B cell (primary cell): ENCODE measurements around the gene PTPN13. TPM values are rescaled to one million over a fixed set of nuclear protein-coding genes. Genes with fewer than 3 reads are reported as not detected.

Source experiments
- ATAC-seq: fragments of 200-7000 bp; cut with Tn5 transposase; one replicate; pipeline ENCODE4 v1.10.0; 2021; ENCODE audit warnings: low read depth, mild to moderate bottlenecking, moderate number of reproducible peaks, moderate library complexity
- CTCF ChIA-PET: fragments of 350-600 bp; sonication (Branson Sonifier 250); formaldehyde crosslinking; loops from one replicate; lab custom pipeline; 2021; ENCODE audit warnings: antibody characterized with exemption, inconsistent platforms; lab: Charles Lee
- POLR2A ChIA-PET: fragments of 350-600 bp; sonication (Branson Sonifier 250); formaldehyde crosslinking; loops from one replicate; lab custom pipeline; 2021; ENCODE audit warnings: antibody characterized with exemption; lab: Charles Lee
- DNase-seq: peaks from one replicate; pipeline ENCODE4 v3.0.0; 2013
- H2AFZ ChIP-seq: 2 replicates; pipeline ENCODE4 v1.6.1; 2012; ENCODE audit warnings: mild to moderate bottlenecking, low read depth, low read length; ENCODE audit not compliant: insufficient read depth, poor library complexity, severe bottlenecking
- H3K27ac ChIP-seq, 2 donors: 1 replicate in 1 of 2; 2 replicates in 1 of 2; pipeline ENCODE4 v1.5.1; 2012 to 2013; ENCODE audit warnings: low read length in 2 of 2, mild to moderate bottlenecking in 2 of 2, moderate library complexity in 1 of 2
- H3K27me3 ChIP-seq, 4 experiments: fragments of 200-600 bp in 1 of 4; sonication (generic) in 1 of 4; replicated peaks in 1 of 4; 1 replicate in 2 of 4; 2 replicates in 2 of 4; pipeline versions ENCODE4 v1.6.1 to v1.7.0; 2013 to 2016; ENCODE audit warnings: low read length in 3 of 4, mild to moderate bottlenecking in 2 of 4, mixed read lengths in 1 of 4, moderate library complexity in 1 of 4; ENCODE audit not compliant: insufficient read depth in 4 of 4, control insufficient read depth in 3 of 4; ENCODE audit errors: control extremely low read depth in 1 of 4
- H3K36me3 ChIP-seq, 2 experiments: replicated peaks in 1 of 2; 1 replicate in 1 of 2; 2 replicates in 1 of 2; pipeline versions ENCODE4 v1.6.1 to v1.7.1; 2013; ENCODE audit warnings: low read length in 1 of 2; ENCODE audit not compliant: insufficient read depth in 2 of 2, control insufficient read depth in 1 of 2; ENCODE audit errors: control extremely low read depth in 1 of 2, extremely low read depth in 1 of 2
- H3K4me1 ChIP-seq, 2 donors: fragments of 200-600 bp in 1 of 2; sonication (generic) in 1 of 2; 1 replicate in 1 of 2; 2 replicates in 1 of 2; pipeline versions ENCODE4 v1.5.1 to v1.6.1; 2013 to 2017; ENCODE audit warnings: low read length in 2 of 2; ENCODE audit not compliant: control insufficient read depth in 2 of 2, insufficient read depth in 2 of 2
- H3K4me2 ChIP-seq: replicated peaks from 2 replicates; pipeline ENCODE3; 2012; ENCODE audit warnings: mild to moderate bottlenecking, low read depth, low read length; ENCODE audit not compliant: poor library complexity, severe bottlenecking
- H3K4me3 ChIP-seq, 5 experiments: fragments of 200-600 bp in 1 of 5; sonication (generic) in 1 of 5; 1 replicate in 3 of 5; 2 replicates in 2 of 5; pipeline versions ENCODE4 v1.5.1 to v1.7.0; 2011 to 2016; ENCODE audit warnings: low read length in 4 of 5, mild to moderate bottlenecking in 4 of 5, low read depth in 2 of 5, control low read depth in 1 of 5, moderate library complexity in 1 of 5; ENCODE audit not compliant: insufficient read depth in 1 of 5; ENCODE audit errors: control extremely low read depth in 1 of 5, extremely low read depth in 1 of 5
- H3K79me2 ChIP-seq: fragments of 200-600 bp; sonication (generic); one replicate; pipeline ENCODE4 v1.6.0; 2016; ENCODE audit warnings: low read length; ENCODE audit not compliant: control insufficient read depth, insufficient read depth
- H3K9ac ChIP-seq: fragments of 200-600 bp; sonication (generic); 2 replicates; pipeline ENCODE4 v1.6.1; 2017; ENCODE audit warnings: mild to moderate bottlenecking, low read length, moderate library complexity
- H3K9me3 ChIP-seq, 3 donors: one replicate each; pipeline versions ENCODE4 v1.6.1 to v1.7.1; 2013; ENCODE audit warnings: low read length in 2 of 3; ENCODE audit not compliant: control insufficient read depth in 2 of 3, insufficient read depth in 1 of 3; ENCODE audit errors: control extremely low read depth in 1 of 3
- H4K20me1 ChIP-seq: 2 replicates; pipeline ENCODE4 v1.6.0; 2012; ENCODE audit warnings: mild to moderate bottlenecking, low read length; ENCODE audit not compliant: insufficient read depth, control insufficient read depth, poor library complexity, severe bottlenecking
- H3K27ac Mint-ChIP-seq: one replicate; pipeline ENCODE4 v1.8.0; 2021; ENCODE audit warnings: mixed read lengths
- H3K27me3 Mint-ChIP-seq: one replicate; pipeline ENCODE4 v1.8.0; 2021; ENCODE audit warnings: mixed read lengths
- H3K4me1 Mint-ChIP-seq: one replicate; pipeline ENCODE4 v1.8.0; 2021; ENCODE audit warnings: mixed read lengths
- H3K4me3 Mint-ChIP-seq: one replicate; pipeline ENCODE4 v1.8.0; 2021; ENCODE audit warnings: mixed read lengths
- H3K9me3 Mint-ChIP-seq: one replicate; pipeline ENCODE4 v1.8.0; 2022; ENCODE audit warnings: mixed read lengths; ENCODE audit not compliant: insufficient read depth
- EZH2 ChIP-seq: IDR thresholded peaks from 2 replicates; pipeline ENCODE4 v1.6.1; 2012; ENCODE audit warnings: borderline replicate concordance, low read depth, mild to moderate bottlenecking, moderate library complexity, low read length; ENCODE audit not compliant: insufficient read depth, poor library complexity, severe bottlenecking
- WGBS: methylation state at CpG from one replicate; pipeline ENCODE4 v1.1.5; 2013; ENCODE audit warnings: missing lambda C conversion rate; ENCODE audit not compliant: insufficient coverage; 5-methylcytosine and 5-hydroxymethylcytosine counted together
- intact Hi-C: fragments of 100-400 bp; cut with micrococcal nuclease; formaldehyde crosslinking; loops from one replicate; pipeline ENCODE4 v1.10.0; 2022
- polyA plus RNA-seq: library from polyadenylated mRNA; depleted of rRNA; stranded (reverse); fragments of >200 nt; gene quantifications from 2 replicates; pipeline ENCODE4 v1.2.3, GENCODE V29; 2012
- total RNA-seq, 2 donors: library from RNA; stranded (reverse); fragments of 120-200 nt in 1 of 2; gene quantifications; 1 replicate in 1 of 2; 2 replicates in 1 of 2; pipeline versions ENCODE4 v1.2.3 to v1.2.4, GENCODE V29; 2013 to 2022
- TF ChIP-seq, protein P1 (sequence below): fragments of 200-600 bp; IDR thresholded peaks from one replicate; pipeline ENCODE4 v1.8.0; 2022; ENCODE audit warnings: antibody characterized with exemption, mild to moderate bottlenecking

The PTPN13 gene
- total and polyA plus RNA-seq, 2 donors (not counting 1 experiment from before 2014, with no cell fraction given) = 0.91 TPM; not detected in 1

DNA sequence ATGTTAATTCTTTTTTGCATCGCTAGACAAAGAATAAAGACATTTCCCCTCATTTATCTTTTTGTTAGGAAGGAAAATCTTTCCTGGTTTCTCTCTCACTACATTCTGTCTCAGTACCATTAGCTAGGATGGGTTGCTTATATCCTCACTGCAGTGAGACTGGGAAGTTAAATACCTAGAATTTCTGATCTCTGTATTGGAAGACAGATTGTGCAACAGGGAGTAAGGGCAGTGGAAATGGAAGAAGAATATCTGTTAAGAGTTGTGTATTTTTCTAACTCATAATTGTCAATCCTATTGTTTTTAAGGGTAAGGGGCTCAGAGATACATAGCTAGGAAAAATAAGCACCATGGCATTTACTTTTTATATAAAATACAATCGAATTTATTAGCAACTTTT, 19.6 kb downstream of the PTPN13 start:
- no peak for ATAC-seq
- no peak for DNase-seq
- Histone ChIP-seq H3K4me3 (no peak overlapping the region), H3K27me3 (no peaks in the 10 kb centered on the region), H3K9ac (no peak overlapping the region), H3K36me3 (no peaks in the 10 kb centered on the region), H3K79me2 (no peaks in the 10 kb centered on the region), H4K20me1 (no peaks in the 10 kb centered on the region), H3K4me2 (no peak overlapping the region), H3K4me1 (no peaks in the 10 kb centered on the region), H3K27ac (no peak overlapping the region), H2AFZ (no peak overlapping the region), H3K9me3 (no peaks in the 10 kb centered on the region)
- Mint-ChIP-seq H3K27me3 (peaks cover 3% of the 10 kb centered on the region), H3K9me3 (no peaks in the 10 kb centered on the region), H3K4me1 (no peaks in the 10 kb centered on the region), H3K27ac (no peak overlapping the region), H3K4me3 (no peak overlapping the region)
- ChIA-PET CTCF (no interaction called here), POLR2A (no interaction called here)
- intact Hi-C loops = no loop called here
- WGBS = no CpG with 5 or more reads among the region's 2 CpGs
- no peak for TF ChIP-seq EZH2
- TF ChIP-seq, protein P1, sequence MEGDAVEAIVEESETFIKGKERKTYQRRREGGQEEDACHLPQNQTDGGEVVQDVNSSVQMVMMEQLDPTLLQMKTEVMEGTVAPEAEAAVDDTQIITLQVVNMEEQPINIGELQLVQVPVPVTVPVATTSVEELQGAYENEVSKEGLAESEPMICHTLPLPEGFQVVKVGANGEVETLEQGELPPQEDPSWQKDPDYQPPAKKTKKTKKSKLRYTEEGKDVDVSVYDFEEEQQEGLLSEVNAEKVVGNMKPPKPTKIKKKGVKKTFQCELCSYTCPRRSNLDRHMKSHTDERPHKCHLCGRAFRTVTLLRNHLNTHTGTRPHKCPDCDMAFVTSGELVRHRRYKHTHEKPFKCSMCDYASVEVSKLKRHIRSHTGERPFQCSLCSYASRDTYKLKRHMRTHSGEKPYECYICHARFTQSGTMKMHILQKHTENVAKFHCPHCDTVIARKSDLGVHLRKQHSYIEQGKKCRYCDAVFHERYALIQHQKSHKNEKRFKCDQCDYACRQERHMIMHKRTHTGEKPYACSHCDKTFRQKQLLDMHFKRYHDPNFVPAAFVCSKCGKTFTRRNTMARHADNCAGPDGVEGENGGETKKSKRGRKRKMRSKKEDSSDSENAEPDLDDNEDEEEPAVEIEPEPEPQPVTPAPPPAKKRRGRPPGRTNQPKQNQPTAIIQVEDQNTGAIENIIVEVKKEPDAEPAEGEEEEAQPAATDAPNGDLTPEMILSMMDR = no peak

DNA sequence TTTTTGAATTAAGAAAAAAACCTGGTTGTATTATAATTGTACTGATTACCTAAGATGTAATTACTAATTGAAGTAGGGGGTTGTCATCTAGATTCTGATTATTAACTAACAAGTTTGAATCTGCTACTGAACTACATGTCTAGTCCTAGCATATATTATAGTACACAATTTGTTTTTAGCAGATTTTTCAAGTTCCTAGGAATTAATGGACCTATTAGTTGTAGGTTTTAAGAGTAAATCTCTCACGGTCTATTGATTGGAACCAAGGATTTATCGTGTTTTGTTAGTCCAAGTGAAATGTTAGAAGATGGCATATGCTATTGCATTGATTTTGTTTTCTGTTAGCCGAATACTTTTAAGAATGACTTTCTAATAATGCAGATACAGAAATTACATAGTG, 20.8 kb downstream of the PTPN13 start:
- intact Hi-C loops = no loop called here
- no peak for DNase-seq
- WGBS = 100% methylated on average over 2 of the region's 3 CpGs
- Histone ChIP-seq H3K27me3 (no peaks in the 10 kb centered on the region), H3K9me3 (no peaks in the 10 kb centered on the region), H3K4me1 (no peaks in the 10 kb centered on the region), H3K36me3 (no peaks in the 10 kb centered on the region), H3K4me2 (no peak overlapping the region), H3K9ac (no peak overlapping the region), H3K79me2 (no peaks in the 10 kb centered on the region), H4K20me1 (no peaks in the 10 kb centered on the region), H2AFZ (no peak overlapping the region), H3K4me3 (no peak overlapping the region), H3K27ac (no peak overlapping the region)
- ChIA-PET CTCF (no interaction called here), POLR2A (no interaction called here)
- no peak for ATAC-seq
- H3K27me3 Mint-ChIP-seq = peaks cover 6% of the 10 kb centered on the region
- H3K4me3 Mint-ChIP-seq = no peak overlapping the region
- H3K4me1 Mint-ChIP-seq = no peaks in the 10 kb centered on the region
- no peak for TF ChIP-seq EZH2
- TF ChIP-seq, protein P1 = no peak
- no peaks in the 10 kb centered on the region for H3K9me3 Mint-ChIP-seq
- no peak overlapping the region for H3K27ac Mint-ChIP-seq
